Endodermal cell (in vitro differentiated cells): ENCODE measurements around the gene FBH1. TPM values are rescaled to one million over a fixed set of nuclear protein-coding genes. Genes with fewer than 3 reads are reported as not detected.

Source experiments
- DNase-seq: peaks from one replicate; pipeline ENCODE4 v3.0.0-alpha.2; 2017
- H3K27ac ChIP-seq: 2 replicates; pipeline ENCODE4 v1.5.1; 2013; ENCODE audit warnings: mild to moderate bottlenecking, low read depth, low read length, moderate library complexity
- H3K27me3 ChIP-seq: 2 replicates; pipeline ENCODE4 v1.6.1; 2013; ENCODE audit warnings: mild to moderate bottlenecking, low read length, moderate library complexity; ENCODE audit not compliant: insufficient read depth, control insufficient read depth, poor library complexity, severe bottlenecking
- H3K36me3 ChIP-seq: 2 replicates; pipeline ENCODE4 v1.7.0; 2013; ENCODE audit warnings: mild to moderate bottlenecking, low read length, moderate library complexity; ENCODE audit not compliant: control insufficient read depth, insufficient read depth
- H3K4me1 ChIP-seq: one replicate; pipeline ENCODE4 v1.7.0; 2013; ENCODE audit warnings: low read length; ENCODE audit not compliant: control insufficient read depth, insufficient read depth
- H3K4me3 ChIP-seq: 2 replicates; pipeline ENCODE4 v1.5.1; 2013; ENCODE audit warnings: mild to moderate bottlenecking, low read length, moderate library complexity
- H3K9ac ChIP-seq: 2 replicates; pipeline ENCODE4 v1.6.1; 2013; ENCODE audit warnings: mild to moderate bottlenecking, low read length, moderate library complexity; ENCODE audit not compliant: poor library complexity, severe bottlenecking; ENCODE audit errors: extremely low read depth
- H3K9me3 ChIP-seq: 2 replicates; pipeline ENCODE4 v1.6.1; 2013; ENCODE audit warnings: mild to moderate bottlenecking, low read length, moderate library complexity; ENCODE audit not compliant: control insufficient read depth
- H3K27ac Mint-ChIP-seq: 2 replicates; pipeline ENCODE4 v1.8.0; 2020; ENCODE audit warnings: mixed read lengths
- H3K27me3 Mint-ChIP-seq: 2 replicates; pipeline ENCODE4 v1.8.0; 2021; ENCODE audit warnings: mild to moderate bottlenecking, mixed read lengths; ENCODE audit not compliant: insufficient read depth
- H3K36me3 Mint-ChIP-seq: 2 replicates; pipeline ENCODE4 v1.8.0; 2020; ENCODE audit warnings: low read depth, mixed read lengths
- H3K4me1 Mint-ChIP-seq: 2 replicates; pipeline ENCODE4 v1.8.0; 2020; ENCODE audit warnings: mixed read lengths
- H3K4me3 Mint-ChIP-seq: 2 replicates; pipeline ENCODE4 v1.8.0; 2020; ENCODE audit warnings: mild to moderate bottlenecking, moderate library complexity, mixed read lengths
- H3K9me3 Mint-ChIP-seq: 2 replicates; pipeline ENCODE4 v1.8.0; 2020; ENCODE audit warnings: mild to moderate bottlenecking, mixed read lengths
- CTCF ChIP-seq: fragments of 200-600 bp; sonication (generic); conservative IDR thresholded peaks from 2 replicates; pipeline ENCODE4 v1.5.0; 2021; ENCODE audit warnings: antibody characterized with exemption, mild to moderate bottlenecking
- WGBS, 2 experiments: methylation state at CpG; one replicate each; pipeline versions ENCODE4 v1.1.5 to v1.1.7; 2013; ENCODE audit warnings: missing lambda C conversion rate in 2 of 2, mixed read lengths in 1 of 2; ENCODE audit not compliant: insufficient coverage in 1 of 2, insufficient read length in 1 of 2; 5-methylcytosine and 5-hydroxymethylcytosine counted together
- total RNA-seq, 2 donors: library from RNA; stranded (reverse); fragmentation: NEBNext Ultra II Directional in 1 of 2; extraction: Animal tissue kit (Norgen Biotek cat#: 25700) in 1 of 2; gene quantifications; 2 replicates in 1 of 2; 3 replicates in 1 of 2; pipeline ENCODE4 v1.2.1, GENCODE V29; 2021

Gene FBH1
- total RNA-seq, 2 donors from 2014 or later = 61.1 to 71.6 TPM

- WGBS, 2 experiments = 95 to 99% methylated on average over 5 of the region's 5 CpGs
- H3K36me3 Mint-ChIP-seq = peaks cover 81% of the 10 kb centered on the region
- no peak overlapping the region for H3K9ac ChIP-seq
These were observed 42.3 kb downstream of the FBH1 start for GRCh38 chr10:5932345-5932744.

GRCh38 chr10:5933909-5934546 lies 44.0 kb downstream of the FBH1 start:
- no peak overlapping the region for H3K4me3 Mint-ChIP-seq

More at GRCh38 chr10:5932345-5932744, 42.3 kb downstream of the FBH1 start:
- Histone ChIP-seq H3K36me3 (peaks cover 80% of the 10 kb centered on the region), H3K9me3 (no peaks in the 10 kb centered on the region), H3K27ac (no peak overlapping the region), H3K4me1 (no peaks in the 10 kb centered on the region), H3K4me3 (no peak overlapping the region), H3K27me3 (no peaks in the 10 kb centered on the region)
- H3K27me3 Mint-ChIP-seq = no peaks in the 10 kb centered on the region
- TF ChIP-seq CTCF = no peak
- DNase-seq = no peak
- no peak overlapping the region for H3K27ac Mint-ChIP-seq
- no peaks in the 10 kb centered on the region for H3K9me3 Mint-ChIP-seq
- no peak overlapping the region for H3K4me3 Mint-ChIP-seq
- H3K4me1 Mint-ChIP-seq = no peaks in the 10 kb centered on the region

GRCh38 chr10:5935628-5936027 lies 45.6 kb downstream of the FBH1 start:
- TF ChIP-seq CTCF = no peak
- no peak for DNase-seq
- no peaks in the 10 kb centered on the region for H3K4me1 ChIP-seq
- no peak overlapping the region for H3K27ac ChIP-seq
- H3K9ac ChIP-seq = no peak overlapping the region
- H3K4me3 Mint-ChIP-seq = no peak overlapping the region
- H3K27me3 ChIP-seq = no peaks in the 10 kb centered on the region
- H3K9me3 ChIP-seq = no peaks in the 10 kb centered on the region
- H3K9me3 Mint-ChIP-seq = no peaks in the 10 kb centered on the region
- H3K36me3 ChIP-seq = peaks cover 65% of the 10 kb centered on the region
- H3K4me1 Mint-ChIP-seq = no peaks in the 10 kb centered on the region
- H3K36me3 Mint-ChIP-seq = peaks cover 66% of the 10 kb centered on the region
- no peak overlapping the region for H3K4me3 ChIP-seq
- no peak overlapping the region for H3K27ac Mint-ChIP-seq
- no peaks in the 10 kb centered on the region for H3K27me3 Mint-ChIP-seq
- 95 to 98% methylated on average over 10 of the region's 10 CpGs for WGBS, 2 experiments

More at GRCh38 chr10:5933909-5934546, 44.0 kb downstream of the FBH1 start:
- TF ChIP-seq CTCF = no peak
- DNase-seq = no peak
- Histone ChIP-seq H3K9ac (no peak overlapping the region), H3K4me3 (no peak overlapping the region), H3K4me1 (no peaks in the 10 kb centered on the region), H3K36me3 (peaks cover 81% of the 10 kb centered on the region), H3K27me3 (no peaks in the 10 kb centered on the region), H3K27ac (no peak overlapping the region), H3K9me3 (no peaks in the 10 kb centered on the region)
- 82 to 93% methylated on average over 4 to 14 of the region's 14 CpGs for WGBS, 2 experiments
- H3K9me3 Mint-ChIP-seq = no peaks in the 10 kb centered on the region
- H3K4me1 Mint-ChIP-seq = no peaks in the 10 kb centered on the region
- peaks cover 82% of the 10 kb centered on the region for H3K36me3 Mint-ChIP-seq
- no peak overlapping the region for H3K27ac Mint-ChIP-seq
- no peaks in the 10 kb centered on the region for H3K27me3 Mint-ChIP-seq
